HG02884 (cell line): ENCODE measurements around the gene UGT1A7.
"Not testable (repeated sequence)": the region's sequence is repeated elsewhere in the genome, so short reads cannot be mapped to it uniquely, and the experiment has no call there.

Experiments
- ATAC-seq: cut with Tn5 transposase; IDR thresholded peaks from one replicate; pipeline ENCODE4 v1.9.1; 2021; ENCODE audit warnings: mild to moderate bottlenecking, moderate library complexity; ENCODE audit not compliant: unreplicated experiment

The UGT1A7 gene

GRCh38 chr2:233711312-233712008 lies 29.8 kb downstream of the UGT1A7 start:
- peak; percentile 50 for ATAC-seq

GRCh38 chr2:233712611-233713261 lies 31.0 kb downstream of the UGT1A7 start, which contains the start of gene UGT1A5:
TSS of gene UGT1A5 (plus strand) at chr2:233712907. CDS start at chr2:233712992, 85 bp downstream.
- no peak for ATAC-seq

GRCh38 chr2:233713262-233713615 lies 31.5 kb downstream of the UGT1A7 start:
- ATAC-seq = no peak

GRCh38 chr2:233714121-233714520 lies 32.4 kb downstream of the UGT1A7 start:
- ATAC-seq = no peak

GRCh38 chr2:233718552-233718951 lies 36.9 kb downstream of the UGT1A7 start, which contains the start of gene UGT1A4:
TSS of gene UGT1A4 (plus strand) at chr2:233718736. CDS start at chr2:233718821, 85 bp downstream.
- no peak for ATAC-seq

GRCh38 chr2:233728723-233729301 lies 47.1 kb downstream of the UGT1A7 start, which contains the start of gene UGT1A3:
TSS of gene UGT1A3 (plus strand) at chr2:233729042. CDS start at chr2:233729127, 85 bp downstream.
- no peak for ATAC-seq

- ATAC-seq = not testable (repeated sequence)
Measured at GRCh38 chr2:233736868-233737653, 55.4 kb downstream of the UGT1A7 start.

GRCh38 chr2:233740870-233741269 lies 59.2 kb downstream of the UGT1A7 start:
- ATAC-seq = no peak

- no peak for ATAC-seq
Measured at GRCh38 chr2:233743464-233744259, 62.0 kb downstream of the UGT1A7 start.

GRCh38 chr2:233745073-233745755 lies 63.5 kb downstream of the UGT1A7 start:
- ATAC-seq = no peak

- not testable (repeated sequence) for ATAC-seq
Measured at GRCh38 chr2:233745838-233746237, 64.1 kb downstream of the UGT1A7 start.

- no peak for ATAC-seq
Measured at GRCh38 chr2:233746475-233747282, 65.0 kb downstream of the UGT1A7 start.

GRCh38 chr2:233747283-233747544 lies 65.5 kb downstream of the UGT1A7 start:
- ATAC-seq = no peak

- ATAC-seq = not testable (repeated sequence)
Measured at GRCh38 chr2:233750689-233751088, 69.0 kb downstream of the UGT1A7 start.

- not testable (repeated sequence) for ATAC-seq
Measured at GRCh38 chr2:233751212-233752009, 69.7 kb downstream of the UGT1A7 start.

- ATAC-seq = no peak
Measured at GRCh38 chr2:233754872-233755611, 73.3 kb downstream of the UGT1A7 start.

GRCh38 chr2:233756429-233757081 lies 74.9 kb downstream of the UGT1A7 start:
- no peak for ATAC-seq
